OCI-LY1 (cell line): ENCODE measurements around the gene ADAMTSL3.

Experiments used
- EZH2 ChIP-seq: fragments of 200-600 bp; sonication (generic), shearing (Covaris generic); IDR thresholded peaks from 2 replicates; pipeline ENCODE4 v1.8.0; 2017; ENCODE audit warnings: borderline replicate concordance, mixed run types, mild to moderate bottlenecking, antibody characterized with exemption, low read length, moderate library complexity, mixed read lengths
- TF ChIP-seq, protein P1 (sequence below): fragments of 200-600 bp; sonication (generic), shearing (Covaris generic); IDR thresholded peaks from 2 replicates; pipeline ENCODE4 v1.5.1; 2017; ENCODE audit warnings: mild to moderate bottlenecking, antibody characterized with exemption, low read length, moderate library complexity, mixed read lengths

DNA sequence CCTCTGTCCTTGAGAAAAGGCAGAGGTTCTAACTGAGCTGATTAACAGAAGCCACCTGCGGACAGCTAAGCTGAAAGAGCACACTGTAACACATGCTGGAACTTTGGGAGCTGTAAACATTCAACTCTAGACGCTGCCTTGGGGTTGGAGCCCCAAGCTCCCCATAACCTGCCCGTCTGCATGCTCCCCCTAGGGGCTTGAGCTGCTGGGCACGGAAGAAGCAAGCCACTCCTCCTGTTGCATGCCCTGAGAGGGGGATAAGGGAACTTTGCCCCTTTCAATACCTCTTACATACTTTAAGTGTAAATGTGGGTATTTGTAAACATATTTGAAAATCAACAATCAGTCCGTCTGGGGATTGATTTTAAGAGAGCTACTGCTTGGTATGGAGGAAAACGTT lies 188.4 kb downstream of the ADAMTSL3 start:
- TF ChIP-seq EZH2 = no peak
- TF ChIP-seq, protein P1, sequence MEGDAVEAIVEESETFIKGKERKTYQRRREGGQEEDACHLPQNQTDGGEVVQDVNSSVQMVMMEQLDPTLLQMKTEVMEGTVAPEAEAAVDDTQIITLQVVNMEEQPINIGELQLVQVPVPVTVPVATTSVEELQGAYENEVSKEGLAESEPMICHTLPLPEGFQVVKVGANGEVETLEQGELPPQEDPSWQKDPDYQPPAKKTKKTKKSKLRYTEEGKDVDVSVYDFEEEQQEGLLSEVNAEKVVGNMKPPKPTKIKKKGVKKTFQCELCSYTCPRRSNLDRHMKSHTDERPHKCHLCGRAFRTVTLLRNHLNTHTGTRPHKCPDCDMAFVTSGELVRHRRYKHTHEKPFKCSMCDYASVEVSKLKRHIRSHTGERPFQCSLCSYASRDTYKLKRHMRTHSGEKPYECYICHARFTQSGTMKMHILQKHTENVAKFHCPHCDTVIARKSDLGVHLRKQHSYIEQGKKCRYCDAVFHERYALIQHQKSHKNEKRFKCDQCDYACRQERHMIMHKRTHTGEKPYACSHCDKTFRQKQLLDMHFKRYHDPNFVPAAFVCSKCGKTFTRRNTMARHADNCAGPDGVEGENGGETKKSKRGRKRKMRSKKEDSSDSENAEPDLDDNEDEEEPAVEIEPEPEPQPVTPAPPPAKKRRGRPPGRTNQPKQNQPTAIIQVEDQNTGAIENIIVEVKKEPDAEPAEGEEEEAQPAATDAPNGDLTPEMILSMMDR = no peak
